GM10266 (cell line): Measurements from ENCODE around the gene BUD31.

ENCODE experiments used
- DNase-seq: peaks from one replicate; pipeline ENCODE4 v3.0.0; 2012; ENCODE audit errors: extremely low spot score
- CTCF ChIP-seq: IDR thresholded peaks from 2 replicates; pipeline ENCODE4 v1.5.1; 2012; ENCODE audit warnings: mild to moderate bottlenecking, low read depth; ENCODE audit not compliant: control insufficient read depth, insufficient read depth; ENCODE audit errors: missing control alignments

Gene BUD31

DNA sequence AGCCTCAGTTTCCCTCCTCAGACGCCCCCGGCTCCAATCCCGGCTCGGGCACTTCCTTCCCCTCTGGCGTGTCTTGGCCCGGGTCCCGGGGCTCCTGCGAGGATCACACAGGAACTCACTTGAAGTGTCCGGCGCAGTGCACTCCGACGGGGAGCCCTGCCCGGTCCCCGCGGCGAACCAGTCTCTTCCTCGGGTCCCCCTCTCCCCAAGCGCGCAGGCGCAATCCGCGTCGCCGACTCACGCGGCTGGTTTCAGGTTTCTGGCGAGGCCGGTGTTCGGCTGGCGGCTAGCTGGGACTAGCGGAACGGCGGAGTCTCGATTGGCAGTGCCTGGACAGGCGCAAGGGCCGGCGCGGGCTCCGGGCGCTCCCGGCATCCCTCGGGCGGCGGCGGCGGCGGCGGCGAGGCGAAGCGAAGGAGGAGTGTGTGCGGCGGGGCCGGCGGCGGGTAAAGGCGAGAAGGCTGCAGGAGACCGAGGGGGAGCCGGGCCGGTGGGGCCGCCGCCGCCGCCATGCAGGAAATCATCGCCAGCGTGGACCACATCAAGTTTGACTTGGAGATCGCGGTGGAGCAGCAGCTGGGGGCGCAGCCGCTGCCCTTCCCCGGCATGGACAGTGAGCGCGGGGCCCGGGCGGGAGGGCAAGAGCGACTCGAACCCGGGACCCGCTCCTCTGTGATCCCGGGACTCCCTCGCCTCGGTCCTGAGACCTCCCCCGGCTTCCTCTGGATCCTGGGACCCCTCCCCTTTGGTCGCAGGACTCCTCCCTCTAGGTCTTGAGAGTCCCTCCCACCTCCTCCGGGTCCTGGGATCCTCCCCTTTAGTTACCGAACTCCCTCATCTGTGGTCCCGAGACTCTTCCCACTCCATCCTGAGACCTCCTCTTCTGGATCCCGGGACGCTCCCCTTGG, 30.1 kb downstream of the BUD31 start, which contains the start of the genes CPSF4 and PTCD1:
CPSF4 (plus strand) TSS at position 371 of the 908 bp plus-strand sequence; CDS start at position 511, 140 bp downstream.
PTCD1 (minus strand) TSS at position 226 of the 908 bp plus-strand sequence. CDS start 3,556 bp downstream, outside the sequence.
- TF ChIP-seq CTCF: no peak

GRCh38 chr7:99440195-99440594, 31.4 kb downstream of the BUD31 start:
- TF ChIP-seq CTCF: no peak
- DNase-seq: no peak

More for the DNA sequence above, 30.1 kb downstream of the BUD31 start, which contains the start of the genes CPSF4 and PTCD1:
- DNase-seq: peak; percentile 98

GRCh38 chr7:99446096-99446495, 37.3 kb downstream of the BUD31 start:
- no peak for TF ChIP-seq CTCF
- DNase-seq: no peak

GRCh38 chr7:99447943-99448342, 39.2 kb downstream of the BUD31 start:
- TF ChIP-seq CTCF: peak; percentile 39
- no peak for DNase-seq

DNA sequence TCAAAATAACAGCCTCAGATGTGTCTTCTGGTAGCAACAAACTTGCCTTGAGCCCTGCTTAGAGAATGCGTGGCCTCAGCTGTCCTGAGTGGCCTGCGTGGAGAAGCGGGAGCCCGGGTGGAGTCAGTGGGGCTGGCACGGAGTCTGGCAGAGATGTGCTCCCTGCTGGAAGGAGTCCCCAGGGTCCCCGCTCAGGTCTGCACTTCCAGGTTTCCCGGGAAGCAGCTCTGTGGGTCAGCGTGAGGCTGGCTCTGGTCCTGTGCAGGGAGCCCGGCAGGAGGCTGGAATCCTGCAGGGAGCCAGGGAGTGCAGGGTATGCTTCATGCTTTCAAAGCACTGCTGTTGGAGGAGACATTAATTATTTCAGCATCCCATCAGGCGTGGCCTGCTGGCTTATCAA, 40.1 kb downstream of the BUD31 start:
- DNase-seq: no peak
- no peak for TF ChIP-seq CTCF

- no peak for TF ChIP-seq CTCF
- no peak for DNase-seq
These were observed 40.6 kb downstream of the BUD31 start for GRCh38 chr7:99449326-99449725.

GRCh38 chr7:99451936-99452335, 43.2 kb downstream of the BUD31 start:
- DNase-seq: no peak
- no peak for TF ChIP-seq CTCF
